Endothelial cell of umbilical vein (primary cell): ENCODE results near the gene WDPCP. TPM values are rescaled to one million over a fixed set of nuclear protein-coding genes. Genes with fewer than 3 reads are reported as not detected.

Source experiments
- BruUV-seq: library from RNA; stranded (reverse); fragments of 400-500 nt; replicated peaks from 2 replicates; lab custom pipeline; 2021; lab: Mats Ljungman, UMichigan
- CTCF ChIA-PET: fragments of 300-600, 350-600 bp; sonication (Branson Sonifier 250); formaldehyde crosslinking; loops from one replicate; lab custom pipeline; 2021; ENCODE audit warnings: antibody characterized with exemption, inconsistent platforms; lab: Charles Lee
- POLR2A ChIA-PET: fragments of 300-600, 350-600 bp; sonication (Branson Sonifier 250); formaldehyde crosslinking; loops from one replicate; lab custom pipeline; 2021; ENCODE audit warnings: antibody characterized with exemption, inconsistent platforms; lab: Charles Lee
- DNase-seq: peaks from one replicate; pipeline ENCODE4 v3.0.0-alpha.2; 2011; ENCODE audit warnings: low read depth, low spot score
- FAIRE-seq: peaks from 2 replicates; lab custom pipeline; 2011; peaks lifted over from hg19 to GRCh38; lab: Jason Lieb, UNC
- H2AFZ ChIP-seq: 2 replicates; pipeline ENCODE4 v1.6.0; 2012; ENCODE audit warnings: low read depth, low read length, control low read depth, inconsistent platforms
- H3K27ac ChIP-seq: 2 replicates; pipeline ENCODE4 v1.5.1; 2011; ENCODE audit warnings: low read depth, mild to moderate bottlenecking, control low read depth, low read length, moderate library complexity; ENCODE audit not compliant: insufficient read depth
- H3K27me3 ChIP-seq, 2 experiments: 2 replicates each; pipeline versions ENCODE4 v1.6.0 to v1.6.1; 2011; ENCODE audit warnings: low read length in 2 of 2, mixed read lengths in 1 of 2; ENCODE audit not compliant: control insufficient read depth in 2 of 2, insufficient read depth in 2 of 2
- H3K36me3 ChIP-seq, 2 experiments: 2 replicates in 1 of 2; 3 replicates in 1 of 2; pipeline ENCODE4 v1.5.1; 2011; ENCODE audit warnings: low read length in 2 of 2, mild to moderate bottlenecking in 1 of 2, moderate library complexity in 1 of 2; ENCODE audit not compliant: control insufficient read depth in 2 of 2, insufficient read depth in 2 of 2; ENCODE audit errors: extremely low read depth in 1 of 2
- H3K4me1 ChIP-seq: 3 replicates; pipeline ENCODE4 v1.5.1; 2011; ENCODE audit warnings: mild to moderate bottlenecking, low read length; ENCODE audit not compliant: control insufficient read depth, insufficient read depth; ENCODE audit errors: extremely low read depth
- H3K4me2 ChIP-seq: 2 replicates; pipeline ENCODE4 v1.6.1; 2011; ENCODE audit warnings: low read length, control low read depth, mixed read lengths; ENCODE audit not compliant: insufficient read depth
- H3K4me3 ChIP-seq, 3 experiments: fragments of 200-600 bp in 1 of 3; sonication (generic), shearing (Covaris generic) in 1 of 3; replicated peaks in 1 of 3; 2 replicates each; pipeline ENCODE4 v1.5.1; 2011 to 2016; ENCODE audit warnings: control low read depth in 3 of 3, low read length in 3 of 3, mild to moderate bottlenecking in 2 of 3, inconsistent platforms in 1 of 3, low read depth in 1 of 3, moderate library complexity in 1 of 3; ENCODE audit not compliant: insufficient read depth in 1 of 3
- H3K79me2 ChIP-seq: 2 replicates; pipeline ENCODE4 v1.6.0; 2012; ENCODE audit warnings: low read length, inconsistent platforms; ENCODE audit not compliant: control insufficient read depth, insufficient read depth
- H3K9ac ChIP-seq: replicated peaks from 2 replicates; pipeline ENCODE3; 2011; ENCODE audit warnings: low read length, control low read depth; ENCODE audit not compliant: insufficient read depth; ENCODE audit errors: extremely low read depth
- H3K9me1 ChIP-seq: replicated peaks from 3 replicates; pipeline ENCODE4 v1.6.0; 2011; ENCODE audit warnings: mild to moderate bottlenecking, low read length; ENCODE audit not compliant: control insufficient read depth, insufficient read depth; ENCODE audit errors: extremely low read depth
- H3K9me3 ChIP-seq: replicated peaks from 2 replicates; pipeline ENCODE4 v1.5.1; 2012; ENCODE audit warnings: low read length, inconsistent platforms; ENCODE audit not compliant: control insufficient read depth, insufficient read depth
- H4K20me1 ChIP-seq: replicated peaks from 2 replicates; pipeline ENCODE3; 2011; ENCODE audit warnings: mild to moderate bottlenecking, low read length; ENCODE audit not compliant: control insufficient read depth, insufficient read depth; ENCODE audit errors: extremely low read depth
- CTCF ChIP-seq, 2 donors: IDR thresholded peaks; 1 replicate in 1 of 2; 2 replicates in 1 of 2; pipeline ENCODE4 v1.5.1; 2011; ENCODE audit warnings: low read length in 2 of 2, mild to moderate bottlenecking in 2 of 2, moderate library complexity in 2 of 2, control low read depth in 1 of 2, inconsistent platforms in 1 of 2, low read depth in 1 of 2; ENCODE audit not compliant: insufficient read depth in 1 of 2; ENCODE audit errors: extremely low read depth in 1 of 2
- EZH2 ChIP-seq: IDR thresholded peaks from 2 replicates; pipeline ENCODE4 v1.6.1; 2012; ENCODE audit warnings: borderline replicate concordance, low read depth, mild to moderate bottlenecking, moderate library complexity, low read length, inconsistent platforms; ENCODE audit not compliant: severe bottlenecking
- FOS ChIP-seq: IDR thresholded peaks from 2 replicates; pipeline ENCODE4 v1.6.1; 2011; ENCODE audit warnings: mild to moderate bottlenecking, low read length, moderate library complexity, borderline replicate concordance; ENCODE audit not compliant: insufficient read depth
- GATA2 ChIP-seq: IDR thresholded peaks from 2 replicates; pipeline ENCODE4 v1.7.0; 2011; ENCODE audit warnings: low read depth, mild to moderate bottlenecking, moderate library complexity, mixed read lengths, low read length; ENCODE audit not compliant: insufficient read length, insufficient read depth
- JUN ChIP-seq: IDR thresholded peaks from 2 replicates; pipeline ENCODE4 v1.6.1; 2011; ENCODE audit warnings: borderline replicate concordance, low read depth; ENCODE audit not compliant: insufficient read length, insufficient read depth
- MAX ChIP-seq: IDR thresholded peaks from 2 replicates; pipeline ENCODE4 v1.6.1; 2011; ENCODE audit not compliant: insufficient read depth, insufficient read length
- MYC ChIP-seq: IDR thresholded peaks from one replicate; pipeline ENCODE4 v1.6.1; 2011; ENCODE audit warnings: mild to moderate bottlenecking, low read depth, low read length
- POLR2A ChIP-seq: IDR thresholded peaks from 2 replicates; pipeline ENCODE4 v1.6.1; 2012; ENCODE audit warnings: low read depth, mild to moderate bottlenecking, control low read depth, low read length
- POLR2AphosphoS5 ChIP-seq: IDR thresholded peaks from 2 replicates; pipeline ENCODE4 v1.6.1; 2012; ENCODE audit warnings: low read depth, mild to moderate bottlenecking, control low read depth, low read length, moderate library complexity; ENCODE audit not compliant: insufficient read depth
- dilution Hi-C: fragments of 300-500 bp; cut with MboI; formaldehyde crosslinking; loops from one replicate; pipeline ENCODE4 v1.15.0; 2019; ENCODE audit warnings: low sequenced_read_pairs; ENCODE audit not compliant: extremely low pct_ligation_motif_present
- intact Hi-C: fragments of 100-400 bp; cut with micrococcal nuclease; formaldehyde crosslinking; loops from one replicate; pipeline ENCODE4 v1.10.0; 2022
- polyA plus RNA-seq, 4 experiments: library from polyadenylated mRNA; depleted of rRNA in 3 of 4; stranded (reverse) in 3 of 4; unstranded in 1 of 4; fragments of >200 nt; gene quantifications; 2 replicates each; pipeline versions ENCODE4 v1.2.1 to v1.2.3, GENCODE V29; 2011 to 2012; ENCODE audit warnings: missing spikeins in 1 of 4
- total RNA-seq: library from RNA; stranded (reverse); gene quantifications from 2 replicates; pipeline ENCODE4 v1.2.3, GENCODE V29; 2021

Gene WDPCP
- total and polyA plus RNA-seq, 2 donors (not counting 3 experiments of a cell fraction or from before 2014, with no cell fraction given): 4.0 to 8.8 TPM

- Histone ChIP-seq H3K36me3 (no peaks in the 10 kb centered on the region), H3K4me3 (no peak overlapping the region), H2AFZ (no peak overlapping the region), H3K9ac (no peak overlapping the region), H3K27ac (no peak overlapping the region), H4K20me1 (no peaks in the 10 kb centered on the region), H3K4me2 (no peak overlapping the region), H3K27me3 (no peaks in the 10 kb centered on the region), H3K4me1 (no peaks in the 10 kb centered on the region), H3K79me2 (no peaks in the 10 kb centered on the region), H3K9me1 (no peaks in the 10 kb centered on the region), H3K9me3 (no peaks in the 10 kb centered on the region)
- dilution Hi-C loops: no loop called here
- TF ChIP-seq POLR2A (no peak), GATA2 (no peak), FOS (no peak), JUN (peak; percentile 15)
- POLR2A ChIA-PET: no interaction called here
- BruUV-seq: no TSS peak
- DNase-seq: no peak
- intact Hi-C loops: no loop called here
- FAIRE-seq: no peak
- CTCF ChIA-PET: no interaction called here
Measured at GRCh38 chr2:63378589-63378988, 209.7 kb downstream of the WDPCP start.

GRCh38 chr2:63374341-63374740 is 213.9 kb downstream of the WDPCP start:
- POLR2A ChIA-PET: no interaction called here
- dilution Hi-C loops: no loop called here

More at GRCh38 chr2:63374341-63374740, 213.9 kb downstream of the WDPCP start:
- H3K36me3 ChIP-seq: no peaks in the 10 kb centered on the region
- DNase-seq (no peak), FAIRE-seq (no peak)
- no peaks in the 10 kb centered on the region for H3K79me2 ChIP-seq
- BruUV-seq: no TSS peak
- H3K9ac ChIP-seq: no peak overlapping the region
- H2AFZ ChIP-seq: no peak overlapping the region
- CTCF ChIA-PET: interaction anchor here (1.1 kb wide), 1 partner anchor 14 kb away, joined by 3 read pairs; no protein-coding TSS in a partner anchor
- no peaks in the 10 kb centered on the region for H3K9me1 ChIP-seq
- no peak overlapping the region for H3K27ac ChIP-seq
- no peak overlapping the region for H3K4me3 ChIP-seq
- TF ChIP-seq MYC (no peak), GATA2 (no peak), FOS (no peak), MAX (no peak), EZH2 (no peak), POLR2AphosphoS5 (no peak), POLR2A (no peak), JUN (no peak), CTCF (IDR thresholded peaks at IDR 0.05; ENCODE audit: extremely low read depth in 1 of 2, insufficient read depth in 1 of 2, low read depth in 1 of 2, low read length in 2 of 2) (no peak)
- no peak overlapping the region for H3K4me2 ChIP-seq
- H3K4me1 ChIP-seq: no peaks in the 10 kb centered on the region
- H3K27me3 ChIP-seq: no peaks in the 10 kb centered on the region
- H3K9me3 ChIP-seq: no peaks in the 10 kb centered on the region
- intact Hi-C loops: no loop called here
- no peaks in the 10 kb centered on the region for H4K20me1 ChIP-seq
